Breast epithelium (tissue), 4 donors: ENCODE data around the gene AHI1. TPM values are rescaled to one million over a fixed set of nuclear protein-coding genes. Genes with fewer than 3 reads are reported as not detected.

Experiments used
- DNase-seq, 2 donors: peaks; one replicate each; pipeline ENCODE4 v3.0.0-alpha.2; 2019; ENCODE audit warnings: low spot score in 2 of 2
- H3K27ac ChIP-seq, 2 donors: fragments of 200-600 bp; sonication (generic) in 1 of 2; one replicate each; pipeline ENCODE4 v1.5.1; 2016 to 2019; ENCODE audit warnings: mild to moderate bottlenecking in 1 of 2
- H3K27me3 ChIP-seq, 2 donors: fragments of 200-600 bp; sonication (generic) in 1 of 2; one replicate each; pipeline versions ENCODE4 v1.5.1 to v1.6.0; 2017 to 2019; ENCODE audit warnings: control low read depth in 1 of 2, mild to moderate bottlenecking in 1 of 2
- H3K36me3 ChIP-seq: fragments of 200-600 bp; one replicate; pipeline ENCODE4 v1.5.1; 2019
- H3K4me1 ChIP-seq, 2 donors: fragments of 200-600 bp; sonication (generic); one replicate each; pipeline ENCODE4 v1.5.1; 2016 to 2019; ENCODE audit warnings: control low read depth in 1 of 2
- H3K4me3 ChIP-seq, 3 donors: fragments of 200-600 bp; sonication (generic); 1 replicate in 2 of 3; 2 replicates in 1 of 3; pipeline ENCODE4 v1.5.1; 2016 to 2019; ENCODE audit warnings: mild to moderate bottlenecking in 3 of 3, moderate library complexity in 2 of 3
- H3K9me3 ChIP-seq, 2 donors: fragments of 200-600 bp; sonication (generic) in 1 of 2; one replicate each; pipeline ENCODE4 v1.5.1; 2016 to 2019; ENCODE audit warnings: control low read depth in 1 of 2
- CTCF ChIP-seq, 3 donors: fragments of 450-650 bp; IDR thresholded peaks; one replicate each; pipeline ENCODE4 v1.5.1; 2016 to 2017; ENCODE audit warnings: antibody characterized with exemption in 3 of 3, mild to moderate bottlenecking in 3 of 3, moderate library complexity in 3 of 3
- POLR2A ChIP-seq: fragments of 450-650 bp; IDR thresholded peaks from one replicate; pipeline ENCODE4 v1.6.1; 2016; ENCODE audit warnings: antibody characterized with exemption, mild to moderate bottlenecking, moderate library complexity
- POLR2AphosphoS5 ChIP-seq, 3 donors: sonication (generic); formaldehyde crosslinking; IDR thresholded peaks; one replicate each; pipeline ENCODE4 v1.6.1; 2017; ENCODE audit warnings: antibody characterized with exemption in 3 of 3
- intact Hi-C: fragments of 100-400 bp; cut with DNase I; formaldehyde crosslinking; loops from one replicate; pipeline ENCODE4 v1.15.1; 2023; ENCODE audit warnings: low total_unique reads
- total RNA-seq, 3 donors: library from RNA; depleted of rRNA; stranded (reverse); fragments of >200 nt; gene quantifications; one replicate each; pipeline ENCODE4 v1.1.0, GENCODE V29; 2016

The AHI1 gene
- total RNA-seq, 3 donors from 2014 or later: 23.5 to 62.2 (median 49.8) TPM

- Histone ChIP-seq H3K36me3 (no peaks in the 10 kb centered on the region), H3K4me3 (no peak overlapping the region), H3K9me3 (no peaks in the 10 kb centered on the region), H3K4me1 (no peaks in the 10 kb centered on the region), H3K27ac (no peak overlapping the region), H3K27me3 (no peaks in the 10 kb centered on the region)
- DNase-seq: no peak
- intact Hi-C loops: no loop called here
- TF ChIP-seq POLR2AphosphoS5 (IDR thresholded peaks at IDR 0.05): no peak
Observed at GRCh38 chr6:135240711-135241110, 256.8 kb downstream of the AHI1 start.

- DNase-seq: no peak
- Histone ChIP-seq H3K4me1 (no peaks in the 10 kb centered on the region), H3K27ac (no peak overlapping the region), H3K4me3 (no peak overlapping the region), H3K36me3 (no peaks in the 10 kb centered on the region), H3K27me3 (no peaks in the 10 kb centered on the region), H3K9me3 (no peaks in the 10 kb centered on the region)
- TF ChIP-seq POLR2AphosphoS5 (IDR thresholded peaks at IDR 0.05): no peak
- no peak for TF ChIP-seq POLR2A
- TF ChIP-seq CTCF (IDR thresholded peaks at IDR 0.05): no peak
- intact Hi-C loops: no loop called here
Observed at GRCh38 chr6:135236732-135237131, 260.8 kb downstream of the AHI1 start.

GRCh38 chr6:135236319-135236718, 261.2 kb downstream of the AHI1 start:
- Histone ChIP-seq H3K36me3 (no peaks in the 10 kb centered on the region), H3K4me1 (no peaks in the 10 kb centered on the region), H3K4me3 (no peak overlapping the region), H3K27me3 (no peaks in the 10 kb centered on the region), H3K9me3 (no peaks in the 10 kb centered on the region), H3K27ac (no peak overlapping the region)
- DNase-seq: no peak
- no peak for TF ChIP-seq POLR2A
- TF ChIP-seq POLR2AphosphoS5 (IDR thresholded peaks at IDR 0.05): no peak
- TF ChIP-seq CTCF (IDR thresholded peaks at IDR 0.05): no peak
- intact Hi-C loops: no loop called here

- H3K36me3 ChIP-seq: no peaks in the 10 kb centered on the region
- H3K4me3 ChIP-seq: no peak overlapping the region
- no peaks in the 10 kb centered on the region for H3K9me3 ChIP-seq
- no peak for TF ChIP-seq CTCF (IDR thresholded peaks at IDR 0.05)
- TF ChIP-seq POLR2AphosphoS5 (IDR thresholded peaks at IDR 0.05): no peak
- TF ChIP-seq POLR2A: no peak
- no peak for DNase-seq
- H3K27me3 ChIP-seq: no peaks in the 10 kb centered on the region
- intact Hi-C loops: no loop called here
- no peaks in the 10 kb centered on the region for H3K4me1 ChIP-seq
- no peak overlapping the region for H3K27ac ChIP-seq
Observed at GRCh38 chr6:135235716-135236115, 261.8 kb downstream of the AHI1 start.

- no peak overlapping the region for H3K27ac ChIP-seq
- H3K4me1 ChIP-seq: no peaks in the 10 kb centered on the region
- H3K4me3 ChIP-seq: no peak overlapping the region
- no peaks in the 10 kb centered on the region for H3K27me3 ChIP-seq
- H3K36me3 ChIP-seq: no peaks in the 10 kb centered on the region
- no peaks in the 10 kb centered on the region for H3K9me3 ChIP-seq
- intact Hi-C loops: no loop called here
- TF ChIP-seq POLR2AphosphoS5 (IDR thresholded peaks at IDR 0.05) (no peak), POLR2A (no peak), CTCF (IDR thresholded peaks at IDR 0.05) (no peak)
- no peak for DNase-seq
Observed at GRCh38 chr6:135234492-135234780, 263.1 kb downstream of the AHI1 start.
